Stimulated activated CD4-positive, alpha-beta T cell treated with anti-CD3 and anti-CD28 coated beads, TNF-alpha, amount 100 ng/mL, for 4 hours (primary cell): ENCODE measurements around the gene GPC3.

Source experiments
- DNase-seq, 3 experiments: peaks; one replicate each; pipeline ENCODE4 v3.0.0-alpha.2; 2020; ENCODE audit warnings: low read depth in 3 of 3

GPC3 gene

DNA sequence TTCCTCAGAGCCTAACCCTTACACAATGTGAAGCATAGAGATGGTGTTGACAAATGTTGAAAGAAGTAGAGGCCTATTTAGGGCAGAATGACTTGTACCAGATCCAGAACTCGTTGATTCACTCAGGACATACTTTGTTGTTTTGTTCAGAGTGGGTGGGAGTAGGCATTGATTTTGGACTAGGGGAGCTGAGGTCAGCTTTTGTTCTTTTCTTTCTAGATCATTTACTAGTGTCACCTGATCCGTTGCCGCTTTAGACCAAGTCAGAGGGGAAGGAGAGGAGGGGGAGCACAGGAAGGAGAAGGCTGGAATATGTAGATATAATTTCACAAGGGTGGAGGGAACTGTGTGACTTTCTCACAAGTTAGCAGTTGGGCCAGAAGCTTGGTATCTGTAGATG is 287.7 kb downstream of the GPC3 start:
- DNase-seq, result no peak

GRCh38 chrX:133689997-133690599 is 295.3 kb downstream of the GPC3 start:
- no peak for DNase-seq

- DNase-seq, result no peak
Observed at GRCh38 chrX:133685822-133686221, 299.6 kb downstream of the GPC3 start.

DNA sequence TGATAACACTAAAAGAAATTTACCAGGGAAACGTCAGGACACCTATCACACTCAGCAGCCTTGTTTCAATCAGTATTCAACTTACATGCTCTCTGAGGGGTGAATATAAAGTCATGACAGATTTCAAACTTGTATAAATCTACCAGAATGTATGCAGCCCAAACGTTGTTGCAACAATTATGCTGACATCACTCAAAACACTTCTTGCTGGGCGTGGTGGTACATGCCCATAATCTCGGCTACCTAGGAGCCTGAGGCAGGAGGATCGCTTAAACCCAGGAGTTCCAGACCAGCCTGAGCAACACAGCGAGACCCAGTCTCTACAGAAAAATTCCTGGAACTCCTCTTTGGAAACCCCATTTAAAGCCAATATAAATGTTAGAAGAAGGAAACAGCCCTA is 303.5 kb downstream of the GPC3 start:
- no peak for DNase-seq

DNA sequence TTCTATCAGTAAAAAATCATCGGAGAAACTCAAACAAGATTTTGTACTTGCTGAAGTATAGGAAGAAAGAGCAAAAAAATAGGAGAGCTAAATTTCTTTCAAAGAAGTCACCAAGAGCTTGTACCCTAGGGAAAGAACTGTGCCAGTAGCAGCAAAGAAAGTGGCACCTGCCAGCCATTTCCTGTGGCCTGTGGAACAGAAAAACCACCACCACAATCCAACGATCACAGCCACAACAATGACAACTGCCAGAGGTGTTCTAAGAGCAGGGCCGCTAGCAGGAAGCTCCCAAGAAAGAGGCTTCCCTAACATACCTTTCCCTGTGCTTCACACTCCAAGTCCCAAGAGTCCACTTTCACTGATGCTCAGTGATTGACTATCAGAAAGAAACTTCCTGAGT is 304.0 kb downstream of the GPC3 start:
- DNase-seq, result no peak

GRCh38 chrX:133677123-133678063 is 308.0 kb downstream of the GPC3 start:
- DNase-seq, result no peak

GRCh38 chrX:133676344-133677122 is 308.9 kb downstream of the GPC3 start:
- no peak for DNase-seq

GRCh38 chrX:133674726-133675470 is 310.5 kb downstream of the GPC3 start:
- DNase-seq, result no peak

- DNase-seq, result no peak
Observed at GRCh38 chrX:133670383-133670782, 315.0 kb downstream of the GPC3 start.

DNA sequence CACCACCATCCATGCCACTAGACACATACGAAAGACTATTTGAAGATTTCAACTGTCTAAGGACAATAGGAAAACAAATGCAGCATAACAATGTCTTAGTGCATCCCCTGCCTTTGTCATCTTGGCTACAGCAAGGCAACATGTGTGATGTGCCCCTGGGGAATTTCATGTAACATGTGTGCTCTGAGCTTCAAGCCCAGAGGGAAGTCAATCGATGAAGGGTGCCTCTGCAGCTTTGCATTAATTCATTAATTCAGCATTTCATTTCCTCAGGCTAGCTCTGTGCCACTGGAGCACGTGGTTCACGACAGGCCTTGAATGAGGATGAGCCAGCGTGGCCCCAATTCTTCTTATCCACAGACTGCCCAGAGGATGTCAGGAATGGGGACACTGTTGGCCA is 316.2 kb downstream of the GPC3 start:
- DNase-seq, result no peak

DNA sequence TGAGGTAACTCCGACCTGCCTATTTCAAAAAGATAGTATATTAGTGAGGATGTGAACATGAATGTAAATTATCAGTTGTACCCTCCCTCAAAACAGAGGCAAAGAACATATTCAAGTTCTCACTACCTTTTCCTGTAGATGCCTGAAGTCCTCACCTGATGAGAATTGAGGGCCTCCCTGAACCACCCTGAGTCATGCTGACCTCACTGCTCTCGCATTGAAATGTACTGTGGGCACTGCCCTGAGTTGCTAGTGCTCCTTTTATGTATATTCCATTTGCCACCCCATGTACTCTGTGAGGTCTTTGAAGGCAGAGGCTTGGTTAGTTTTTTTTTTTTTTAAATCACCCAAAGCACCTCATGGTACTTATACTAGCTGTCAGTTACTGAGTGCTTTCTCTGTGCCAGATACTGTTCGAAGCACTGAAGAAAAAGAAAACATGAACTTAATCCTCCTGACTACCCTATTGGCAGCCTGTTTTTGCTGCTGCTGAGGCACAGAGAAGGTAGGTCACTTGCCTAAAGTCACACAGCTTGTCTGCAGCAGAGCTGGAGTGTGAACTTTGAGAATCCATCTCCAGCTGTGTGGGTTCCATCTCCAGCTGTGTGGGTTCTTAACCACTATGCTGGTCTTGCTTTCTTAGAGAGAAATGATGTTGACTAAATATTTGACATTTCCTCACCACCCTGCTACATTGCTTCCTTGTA is 317.0 kb downstream of the GPC3 start:
- DNase-seq, result no peak

DNA sequence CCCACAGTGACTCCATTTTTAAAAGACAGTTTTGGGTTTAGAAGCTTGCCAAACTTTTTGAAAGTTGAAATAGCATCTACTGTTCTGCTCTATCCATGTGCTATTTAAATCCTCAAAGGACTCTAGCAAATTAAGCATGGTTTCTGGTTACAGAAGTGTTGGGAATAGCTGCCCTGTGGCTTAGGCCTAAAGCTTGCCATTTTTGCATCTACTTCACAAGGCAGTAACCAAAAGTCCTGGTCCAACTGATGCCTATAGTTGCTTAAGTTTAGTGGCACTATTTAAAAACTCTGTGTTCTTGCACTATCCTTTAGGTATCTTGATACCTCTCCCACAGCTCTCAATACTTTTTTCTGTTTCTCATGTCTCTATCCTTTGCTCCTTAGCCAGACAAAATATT is 319.1 kb downstream of the GPC3 start:
- DNase-seq, result no peak

- no peak for DNase-seq
Observed at GRCh38 chrX:133661962-133662839, 323.2 kb downstream of the GPC3 start.

- DNase-seq, result no peak
Observed at GRCh38 chrX:133660281-133660680, 325.1 kb downstream of the GPC3 start.

DNA sequence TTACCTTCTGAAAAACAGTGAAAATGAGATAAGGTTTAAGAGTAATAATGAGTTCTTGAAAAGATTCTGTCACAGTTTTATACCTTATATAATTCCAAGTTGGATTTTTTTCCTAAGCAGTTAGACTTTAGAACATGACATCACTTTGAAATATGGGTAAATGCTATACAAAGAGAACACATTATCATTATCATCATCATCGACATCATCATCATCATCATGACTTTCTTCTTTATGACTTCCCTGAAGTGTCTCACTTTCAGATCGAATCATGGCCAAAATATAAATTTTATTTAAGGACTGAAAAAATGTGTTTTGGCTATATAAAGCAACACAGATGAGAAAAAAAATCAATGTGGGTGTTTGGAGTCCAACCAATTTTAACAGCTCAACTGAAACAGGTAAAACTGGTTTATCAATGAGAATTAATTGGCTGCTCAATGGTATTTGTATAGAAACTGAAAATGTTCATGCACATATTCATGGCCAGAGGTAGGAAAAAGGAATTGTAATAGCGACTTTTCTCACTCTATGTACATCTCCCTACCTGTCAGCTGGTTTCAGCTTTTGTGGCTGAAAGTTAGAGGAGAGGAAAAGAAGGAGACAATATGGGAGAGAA is 327.0 kb downstream of the GPC3 start:
- DNase-seq, result no peak

DNA sequence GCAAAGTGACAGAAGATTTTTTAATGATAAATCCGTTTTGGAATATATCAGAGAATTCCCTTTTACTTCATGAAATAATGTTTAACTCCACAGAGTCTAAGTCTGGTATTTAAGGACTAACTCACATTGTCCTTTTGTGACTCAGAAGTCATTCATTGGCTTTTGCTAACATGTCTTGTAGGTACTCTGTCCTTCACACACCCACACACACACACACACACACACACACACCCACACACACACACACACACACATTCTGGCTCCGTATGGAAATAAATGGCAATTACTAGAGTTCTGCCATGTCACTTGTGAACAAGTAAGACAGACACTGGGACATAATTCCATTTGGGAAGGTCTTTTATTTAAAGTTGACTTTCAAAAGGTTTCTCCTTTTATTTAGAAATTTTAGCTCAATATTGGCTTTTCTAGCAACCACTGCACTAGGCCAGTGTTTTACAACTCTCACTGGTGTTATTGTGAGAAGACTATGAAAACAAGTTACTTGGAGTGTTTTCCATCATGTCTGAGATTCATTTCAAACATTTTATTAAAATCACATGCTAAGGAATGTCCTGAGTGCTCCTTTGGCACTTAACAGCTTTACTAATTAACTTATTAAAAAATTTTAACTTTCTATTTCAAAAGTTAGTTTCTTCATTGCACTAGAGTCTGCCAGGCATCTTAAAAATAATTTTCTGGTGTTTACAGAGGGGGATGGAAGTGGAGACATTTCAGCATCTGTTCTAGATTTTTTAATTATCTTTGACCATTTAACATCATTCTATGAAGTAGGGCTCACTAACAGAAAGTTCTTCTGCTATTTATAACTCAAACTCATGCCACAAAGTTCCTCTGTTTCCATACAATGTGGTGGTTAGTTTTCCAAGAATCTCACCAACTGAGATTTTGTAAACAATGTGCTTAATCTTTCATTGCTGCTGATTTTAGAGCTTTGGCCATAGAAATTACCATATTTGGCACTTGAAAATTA is 329.8 kb downstream of the GPC3 start:
- DNase-seq, result no peak

GRCh38 chrX:133654811-133655210 is 330.6 kb downstream of the GPC3 start:
- no peak for DNase-seq

- no peak for DNase-seq
Observed at GRCh38 chrX:133653358-133653757, 332.0 kb downstream of the GPC3 start.
